Activated CD4-positive, alpha-beta T cell treated with anti-CD3 and anti-CD28 coated beads, Interleukin-2, amount 50 U/mL, for 1 hour (primary cell): ENCODE results near the gene CXCL6.

Experiments
- DNase-seq: peaks from one replicate; pipeline ENCODE4 v3.0.0-alpha.2; 2020

CXCL6 gene

DNA sequence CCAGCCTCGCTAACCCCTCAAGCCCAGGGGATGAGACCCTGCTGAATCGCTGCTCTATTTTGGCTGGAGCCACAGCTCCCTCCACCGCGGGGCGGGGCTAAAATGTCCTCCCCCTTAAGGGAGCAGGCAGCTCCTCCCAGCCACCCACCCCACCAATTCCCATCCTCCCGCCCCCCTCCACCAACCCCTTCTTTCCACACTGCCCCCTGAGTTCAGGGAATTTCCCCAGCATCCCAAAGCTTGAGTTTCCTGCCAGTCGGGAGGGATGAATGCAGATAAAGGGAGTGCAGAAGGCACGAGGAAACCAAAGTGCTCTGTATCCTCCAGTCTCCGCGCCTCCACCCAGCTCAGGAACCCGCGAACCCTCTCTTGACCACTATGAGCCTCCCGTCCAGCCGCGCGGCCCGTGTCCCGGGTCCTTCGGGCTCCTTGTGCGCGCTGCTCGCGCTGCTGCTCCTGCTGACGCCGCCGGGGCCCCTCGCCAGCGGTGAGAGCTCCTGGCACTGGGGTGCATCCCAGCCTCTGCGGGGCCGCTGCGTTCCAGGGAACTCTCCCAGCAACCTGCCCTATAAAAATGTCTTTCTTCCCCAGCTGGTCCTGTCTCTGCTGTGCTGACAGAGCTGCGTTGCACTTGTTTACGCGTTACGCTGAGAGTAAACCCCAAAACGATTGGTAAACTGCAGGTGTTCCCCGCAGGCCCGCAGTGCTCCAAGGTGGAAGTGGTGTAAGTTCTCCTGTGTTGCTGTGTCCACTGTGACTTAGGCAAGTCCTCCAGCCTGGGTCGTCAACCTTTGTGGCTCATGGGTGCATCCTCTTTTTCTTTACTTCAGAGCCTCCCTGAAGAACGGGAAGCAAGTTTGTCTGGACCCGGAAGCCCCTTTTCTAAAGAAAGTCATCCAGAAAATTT, at the start of gene CXCL6:
Gene CXCL6, plus strand, starts transcription at position 306 of the 907 bp plus-strand sequence. Its CDS starts 73 bp downstream, at position 379.
- no peak for DNase-seq

DNA sequence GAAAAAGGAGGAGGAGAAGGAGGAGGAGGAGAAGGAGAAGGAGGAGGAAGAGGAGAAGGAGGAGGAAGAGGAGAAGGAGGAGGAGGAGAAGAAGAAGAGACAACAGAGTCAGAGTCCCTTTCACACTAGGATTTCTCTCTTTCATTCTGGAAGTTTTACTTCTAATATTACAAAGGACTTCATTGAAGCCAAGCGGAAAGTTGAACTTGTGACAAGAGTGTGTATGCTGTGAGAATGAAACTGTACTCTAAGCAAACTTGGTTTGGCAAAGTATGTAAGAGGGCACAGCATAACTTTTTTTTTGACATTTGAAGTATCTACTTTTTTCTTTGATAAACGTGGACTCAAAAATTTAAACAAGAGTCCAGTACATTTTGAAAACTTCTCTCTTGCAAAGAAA, 48.1 kb upstream of the CXCL6 start:
- no peak for DNase-seq

DNA sequence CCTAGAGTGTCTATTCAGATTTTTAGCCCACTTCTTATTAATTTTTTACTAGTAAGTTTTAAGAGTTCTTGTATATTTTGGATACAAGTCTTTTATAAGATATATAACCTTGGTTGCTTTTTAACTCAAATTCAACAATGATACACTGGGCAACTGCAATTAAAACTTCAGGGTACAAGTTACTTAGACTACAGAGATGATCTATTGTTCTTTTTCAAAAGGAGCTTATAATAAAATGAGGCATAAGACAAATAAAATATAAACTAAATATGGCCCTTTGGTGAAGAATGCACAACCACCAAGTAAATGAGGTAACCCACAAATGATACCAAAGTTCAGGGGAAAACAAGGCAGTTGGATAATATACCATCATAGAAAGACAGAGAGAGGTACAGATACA, 37.6 kb upstream of the CXCL6 start:
- no peak for DNase-seq

DNA sequence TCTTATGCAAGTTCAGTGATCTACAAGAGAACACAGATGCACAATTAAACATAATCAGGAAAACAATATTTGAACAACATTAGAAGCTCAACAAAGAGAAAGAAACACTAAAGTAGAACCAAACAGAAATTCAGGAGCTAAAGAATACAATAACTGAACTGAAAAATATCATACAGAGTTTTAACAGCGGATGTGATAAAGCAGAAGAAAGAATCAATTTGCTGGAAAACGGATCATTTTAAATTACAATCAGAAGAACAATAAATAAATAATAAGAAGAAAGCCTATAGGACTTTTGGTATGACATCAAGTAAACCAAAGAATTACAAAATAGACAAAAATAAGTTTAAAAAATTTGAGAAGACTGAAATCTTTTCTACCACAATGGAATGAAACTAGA, 36.3 kb upstream of the CXCL6 start:
- no peak for DNase-seq

DNA sequence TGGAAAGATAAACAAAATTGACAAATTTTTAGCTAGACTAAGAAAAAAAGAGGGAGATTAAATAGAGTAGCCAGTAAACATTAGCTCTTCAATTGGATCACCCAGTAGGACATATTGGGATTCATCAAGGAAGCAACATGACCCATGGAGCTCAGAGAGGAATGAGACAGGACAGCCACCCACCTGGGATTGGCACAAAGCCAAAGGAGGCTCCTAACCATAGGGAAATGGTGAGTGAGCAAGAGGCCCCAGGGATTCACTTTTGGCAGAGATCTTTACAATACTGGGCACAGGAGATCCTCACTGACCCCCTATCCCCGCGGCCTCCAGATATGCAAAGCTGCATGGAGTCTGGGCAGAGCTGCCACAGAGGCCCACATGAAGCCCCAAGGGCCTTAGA, 34.8 kb upstream of the CXCL6 start:
- no peak for DNase-seq

DNA sequence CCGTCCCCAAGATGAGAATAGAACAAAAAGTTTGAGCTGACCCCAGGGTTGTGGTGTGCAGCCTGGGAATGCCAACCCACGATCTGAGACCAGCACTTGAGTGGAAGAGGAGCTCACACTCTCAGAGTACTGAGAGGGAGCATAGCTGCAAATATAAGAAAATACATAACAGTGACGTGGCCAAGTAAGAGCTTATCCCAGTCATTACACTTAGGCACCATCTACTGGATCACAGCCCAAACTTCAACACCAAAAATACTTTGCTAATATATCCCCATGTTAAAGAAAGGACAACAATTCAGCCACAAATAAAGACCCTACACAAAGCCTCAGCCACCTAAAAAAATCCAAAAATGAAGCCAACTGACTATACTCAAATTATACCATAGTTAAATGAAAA, 33.3 kb upstream of the CXCL6 start:
- DNase-seq = no peak

DNA sequence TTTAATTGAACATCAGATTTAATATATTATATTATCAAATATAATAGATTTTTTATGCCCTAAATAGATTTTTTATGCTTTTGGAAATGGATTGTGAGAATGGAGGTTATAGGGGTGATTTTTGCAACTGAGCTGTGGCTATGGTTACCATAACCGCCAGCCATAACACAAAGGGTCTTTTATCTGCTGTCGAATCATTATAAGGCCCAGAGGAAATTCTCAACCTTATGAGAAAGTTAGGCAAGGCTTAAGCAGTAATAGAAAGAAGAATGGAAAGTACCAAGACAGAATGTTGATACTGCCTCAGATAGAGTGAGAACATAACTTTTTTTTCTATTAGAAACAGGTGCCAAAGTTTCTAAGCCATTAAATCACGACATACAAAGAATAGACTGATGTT, 26.3 kb upstream of the CXCL6 start:
- no peak for DNase-seq

DNA sequence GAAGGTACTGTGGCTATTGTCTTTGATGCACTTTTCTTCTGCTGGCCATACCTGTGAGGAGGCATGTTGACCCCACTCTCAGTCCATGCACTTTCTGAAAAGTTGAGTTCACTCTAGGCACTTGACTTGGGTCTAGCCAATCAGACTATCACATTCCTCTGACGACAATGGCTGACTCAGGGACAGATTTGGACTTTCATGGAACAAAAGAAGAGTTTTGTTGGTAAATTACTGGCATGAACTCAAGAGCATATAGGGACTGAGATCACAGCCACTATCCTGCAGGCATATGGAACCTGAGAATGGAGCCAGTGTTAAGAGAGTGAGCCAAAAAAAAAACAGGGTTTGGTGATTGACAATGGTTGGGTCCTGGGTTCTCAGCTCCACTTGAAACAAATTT, 24.6 kb upstream of the CXCL6 start:
- no peak for DNase-seq

DNA sequence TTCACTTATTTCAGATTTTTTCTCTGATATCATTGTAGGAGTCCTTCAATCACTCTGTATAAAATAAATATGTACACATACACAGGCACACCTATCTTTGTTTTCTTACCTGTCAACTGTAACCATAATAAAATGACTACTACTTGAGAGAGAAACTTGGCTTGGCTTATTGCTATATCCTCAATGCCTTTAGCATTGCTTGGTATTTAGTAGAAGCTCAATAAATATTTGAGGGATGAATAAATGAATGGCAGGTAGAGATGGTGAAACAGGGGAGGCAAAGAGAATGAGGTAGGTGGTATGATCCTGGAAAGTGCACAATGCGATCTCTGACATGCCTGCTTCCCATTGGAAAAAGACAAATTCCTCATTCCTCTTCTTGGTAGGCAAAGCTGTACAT, 21.8 kb upstream of the CXCL6 start:
- no peak for DNase-seq

DNA sequence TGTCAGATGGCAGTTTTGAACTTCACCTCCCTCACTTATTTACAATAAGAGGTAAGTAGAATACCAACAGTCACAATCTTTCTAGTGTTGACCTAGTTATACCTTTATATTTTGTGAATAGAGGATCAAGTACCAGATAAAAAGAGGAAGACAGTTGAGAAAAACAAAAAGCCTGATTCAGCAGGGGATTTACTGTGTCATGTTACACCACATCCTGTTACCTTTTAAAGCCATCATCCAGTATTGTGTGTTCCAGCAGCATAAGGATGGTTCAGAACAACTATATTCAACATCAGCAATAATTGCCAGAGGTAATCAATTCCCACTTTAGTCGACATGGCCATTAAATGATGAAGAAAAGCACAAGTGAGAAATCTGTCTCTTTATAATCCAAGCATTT, 21.3 kb upstream of the CXCL6 start:
- DNase-seq = no peak

DNA sequence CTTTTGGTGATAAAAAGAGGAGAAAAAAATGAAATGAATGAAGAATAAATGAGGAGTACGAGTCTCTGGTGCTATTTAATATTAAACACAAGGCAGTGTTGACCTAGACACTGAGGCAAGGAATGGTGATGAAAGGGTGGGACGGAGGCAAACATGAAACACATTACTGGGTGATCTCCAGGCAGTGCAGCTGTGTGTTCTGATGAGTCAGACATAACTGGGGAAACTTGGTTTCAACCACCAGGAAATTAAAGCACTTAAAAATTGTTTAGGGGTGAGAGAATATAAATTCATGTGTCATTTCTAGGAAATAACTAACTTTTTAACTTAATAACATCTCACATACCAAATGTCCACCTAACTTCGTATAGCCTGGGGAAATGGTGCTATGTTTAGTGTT, 19.7 kb upstream of the CXCL6 start:
- no peak for DNase-seq

DNA sequence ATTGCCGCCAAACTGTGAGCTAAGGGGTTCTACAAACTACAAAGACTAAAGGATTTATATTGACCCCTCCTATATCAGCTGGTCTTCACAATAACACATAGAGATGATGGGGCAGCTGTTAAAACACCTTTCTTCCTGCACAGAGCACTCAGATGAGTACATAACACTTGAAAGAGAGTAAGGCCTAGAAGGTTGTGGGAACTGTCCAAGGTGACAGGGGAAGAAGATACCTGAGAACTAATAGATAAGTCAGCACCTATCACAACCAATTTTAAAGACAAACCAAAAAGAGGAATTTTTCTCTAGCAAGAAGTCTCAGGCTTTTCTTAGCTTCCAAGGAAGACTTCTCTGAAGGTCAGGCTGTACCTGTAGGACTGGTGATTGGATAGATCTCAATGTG, 19.1 kb upstream of the CXCL6 start:
- no peak for DNase-seq

DNA sequence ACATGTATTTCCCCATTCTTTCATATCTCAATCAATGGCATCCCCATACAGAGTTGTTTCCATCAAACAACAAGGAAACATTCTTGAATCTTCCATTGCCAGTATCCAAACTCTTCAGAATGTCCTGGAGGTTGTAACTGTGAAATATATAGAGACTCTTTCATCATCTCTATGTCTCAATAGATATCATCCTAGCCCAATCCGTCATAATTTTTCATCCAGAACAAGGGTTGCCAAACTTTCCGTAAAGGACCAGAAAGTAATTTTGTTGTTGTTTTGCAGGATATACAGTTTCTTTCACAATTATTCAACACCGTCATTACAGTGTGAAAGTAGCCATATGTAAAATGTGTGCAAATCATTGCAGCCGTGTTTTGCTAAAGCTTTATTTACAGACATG, 15.2 kb upstream of the CXCL6 start:
- no peak for DNase-seq

DNA sequence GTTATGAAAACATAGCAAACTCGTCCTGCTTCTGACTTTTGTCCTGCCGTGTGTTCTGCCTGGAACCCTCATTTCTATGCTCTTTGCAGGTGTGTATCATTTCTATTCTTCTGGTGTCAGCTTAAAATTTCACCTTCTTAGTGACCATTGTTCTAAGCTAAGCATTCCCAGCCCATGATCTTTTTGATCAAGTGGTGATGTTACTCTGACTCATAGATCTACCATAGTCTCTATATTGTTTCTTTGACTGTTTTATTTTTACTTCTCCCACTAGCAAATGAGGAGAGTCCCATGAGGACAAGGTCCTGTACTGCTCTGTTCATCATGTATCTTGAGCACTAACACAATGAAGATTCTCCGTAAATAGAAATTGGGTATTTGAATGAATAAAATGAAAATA, 14.1 kb upstream of the CXCL6 start:
- DNase-seq = no peak

DNA sequence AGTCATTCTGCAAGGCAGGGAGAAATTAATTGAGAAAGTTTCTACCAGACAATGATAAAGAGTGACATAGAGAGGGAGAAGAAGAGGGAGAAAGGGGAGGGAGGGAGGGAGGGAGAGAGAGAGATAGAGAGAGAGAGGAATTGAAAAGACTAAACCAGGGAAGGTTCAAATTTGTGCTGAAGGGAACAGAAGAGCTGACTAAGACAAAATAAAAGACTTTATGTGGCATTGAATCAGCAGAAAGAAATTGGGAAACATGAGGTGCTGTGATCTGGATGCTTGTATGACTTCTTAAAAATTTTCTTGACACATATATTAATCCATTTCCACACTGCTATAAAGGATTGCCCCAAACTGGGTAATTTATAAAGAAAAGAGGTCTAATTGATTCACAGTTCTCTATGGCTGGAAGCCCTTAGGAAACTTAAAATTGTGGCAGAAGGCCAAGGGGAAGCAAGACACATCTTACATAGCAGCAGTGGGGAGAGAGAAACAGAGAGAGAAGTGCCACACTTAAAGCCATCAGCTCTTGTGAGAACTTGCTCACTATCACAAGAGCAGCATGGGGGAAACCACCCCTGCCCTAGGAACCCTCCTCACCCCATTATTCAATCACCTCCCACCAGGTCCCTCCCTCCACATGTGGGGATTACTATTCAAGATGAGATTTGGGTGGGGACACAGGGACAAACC, 13.5 kb upstream of the CXCL6 start:
- DNase-seq = no peak

DNA sequence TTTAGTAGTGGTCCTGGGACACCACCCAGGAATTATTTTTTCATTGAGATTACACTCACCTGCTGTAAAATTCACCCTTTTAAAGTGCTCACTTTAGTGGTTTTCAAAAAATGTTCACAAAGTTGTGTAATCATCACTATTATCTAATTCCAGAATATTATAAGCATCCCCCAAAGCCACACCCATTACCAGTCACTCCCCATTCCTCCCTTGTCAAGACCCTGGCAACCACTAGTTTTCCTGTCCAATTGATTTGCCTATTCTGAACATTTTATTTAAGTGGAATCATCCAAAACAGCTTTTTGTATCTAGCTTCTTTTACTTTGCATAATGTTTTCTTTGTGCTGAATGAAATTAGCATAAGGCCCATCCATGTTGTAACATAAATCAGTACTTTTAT, 12.7 kb upstream of the CXCL6 start:
- no peak for DNase-seq

DNA sequence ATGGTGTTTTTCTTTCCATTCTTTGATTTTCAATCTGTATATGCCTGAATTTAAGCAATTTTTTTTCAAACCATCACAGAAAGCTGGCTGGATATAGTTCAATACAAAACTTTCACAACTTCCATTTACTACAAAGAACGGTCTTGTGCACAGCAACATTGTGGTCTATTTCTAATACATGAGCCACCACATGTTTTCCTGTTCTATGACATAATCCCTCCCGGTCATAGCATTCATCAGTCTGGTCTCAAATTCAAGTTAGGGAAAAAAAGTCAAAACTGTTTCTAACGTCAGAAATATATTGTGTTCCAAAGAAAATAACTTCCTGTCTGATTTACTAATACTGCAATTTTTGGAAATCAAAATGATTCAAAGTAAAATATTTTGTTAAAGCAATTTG, 7.5 kb upstream of the CXCL6 start:
- no peak for DNase-seq

DNA sequence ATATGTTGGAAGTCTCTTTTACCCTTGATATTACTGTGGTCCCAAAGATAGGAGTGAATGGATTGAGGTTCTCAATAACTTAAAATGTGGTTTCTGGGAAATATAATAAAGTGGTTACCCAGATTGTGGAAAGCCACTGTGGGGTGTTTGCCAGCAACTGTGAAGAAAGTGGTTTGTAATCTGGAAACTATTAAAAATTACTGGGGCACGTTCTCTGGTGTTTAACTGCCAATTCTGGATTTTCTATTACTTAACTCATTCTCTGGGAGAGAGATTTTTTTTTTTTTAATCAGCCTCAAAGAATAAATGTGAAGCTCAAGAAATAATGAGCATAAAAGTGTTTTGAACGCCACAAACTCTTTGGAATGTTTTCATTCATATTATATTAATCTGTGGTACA, 4.9 kb upstream of the CXCL6 start:
- DNase-seq = no peak

DNA sequence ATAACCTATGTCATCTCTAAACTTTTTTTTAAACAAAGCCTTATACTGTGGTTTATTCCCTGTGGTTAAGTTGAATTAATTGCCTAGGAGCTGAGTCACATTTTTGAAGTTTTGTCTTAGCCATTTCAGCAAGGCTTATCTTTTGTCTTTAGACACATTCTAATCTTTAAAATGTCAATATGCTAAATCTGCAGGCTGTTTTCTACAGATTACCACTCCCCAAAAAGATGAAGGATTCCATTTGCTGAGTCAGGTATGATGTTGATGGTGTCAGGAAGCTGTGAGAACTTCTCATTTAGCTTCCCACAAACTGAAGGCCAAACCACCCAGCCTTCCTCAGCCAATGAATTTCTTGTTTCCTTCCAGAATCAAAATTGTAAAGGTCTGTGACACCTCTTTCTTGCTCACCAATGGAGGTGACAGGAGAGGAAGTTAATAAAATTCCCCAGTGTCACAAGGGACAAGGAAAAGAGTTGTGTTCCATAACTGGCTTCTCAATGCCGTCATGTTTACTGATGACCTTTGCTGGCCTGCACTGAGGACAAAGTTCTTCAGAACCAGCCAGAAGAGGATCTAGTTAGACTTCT, 3.7 kb upstream of the CXCL6 start:
- DNase-seq = no peak

DNA sequence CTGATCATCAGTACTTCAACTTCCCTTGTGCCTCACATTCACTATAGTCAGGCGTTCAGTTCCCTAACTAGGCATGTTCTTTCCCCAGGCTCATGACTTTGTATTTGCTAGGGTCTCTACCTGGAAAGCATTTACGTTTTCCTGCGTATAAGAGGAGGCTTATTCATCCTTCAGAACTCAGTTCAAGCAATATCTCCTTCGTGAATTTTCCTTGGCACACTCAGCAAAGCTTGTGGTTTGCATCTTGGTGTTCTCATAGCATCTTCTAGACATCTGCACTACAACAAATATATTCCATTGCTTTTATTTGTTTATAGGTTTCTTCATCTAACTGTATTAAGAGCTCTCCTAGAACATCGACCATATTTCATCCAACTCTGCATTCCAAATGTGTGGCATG, 2.6 kb downstream of the CXCL6 start:
- no peak for DNase-seq

DNA sequence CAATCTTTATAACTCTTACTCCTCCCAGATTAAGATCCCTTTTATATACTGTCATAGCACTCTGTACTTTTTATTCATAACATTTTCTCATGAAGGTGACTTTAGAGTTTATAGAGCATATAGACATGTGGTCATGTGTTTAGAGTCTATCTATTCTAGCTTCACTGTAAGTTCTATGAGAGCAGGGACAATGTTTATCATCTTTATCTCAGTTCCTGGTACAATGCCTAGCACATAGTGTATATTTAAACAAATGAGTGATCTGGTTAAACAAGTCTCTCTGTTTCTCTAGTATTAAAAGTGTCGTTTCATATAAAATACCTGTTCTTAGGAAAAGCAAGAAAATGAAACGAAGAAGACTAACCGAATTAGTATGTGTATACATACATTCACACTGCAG, 3.2 kb downstream of the CXCL6 start:
- DNase-seq = no peak

DNA sequence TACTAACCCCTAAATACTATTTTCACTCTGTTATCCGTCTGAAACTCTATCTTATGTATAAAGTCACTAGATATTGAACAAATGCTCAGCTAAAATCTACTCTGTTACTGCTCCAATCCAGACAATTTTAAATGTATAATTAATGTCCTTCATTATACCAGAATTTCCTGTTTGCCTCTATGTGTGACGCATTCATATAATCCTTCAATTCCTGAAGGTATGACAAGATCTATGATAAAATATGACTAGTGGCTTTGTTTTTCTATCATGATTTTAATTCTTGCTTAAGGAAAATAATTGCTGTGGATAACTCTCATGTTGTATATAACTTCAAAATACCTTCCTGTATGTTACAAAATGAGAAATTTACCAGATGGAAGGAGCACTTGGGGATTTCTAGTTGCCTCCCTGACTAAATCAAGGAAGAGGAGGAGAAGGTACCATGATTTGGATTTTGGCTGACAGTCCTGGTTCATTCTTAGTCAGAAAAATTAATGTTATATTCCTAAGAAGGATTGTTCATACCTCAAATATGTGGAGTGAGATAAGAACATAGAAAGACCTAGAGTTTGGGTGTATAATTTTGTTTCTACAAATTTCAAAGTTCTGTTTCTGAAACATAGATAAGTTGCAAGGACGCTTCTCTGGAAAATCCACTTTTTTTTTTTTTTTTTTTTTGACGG, 4.9 kb downstream of the CXCL6 start:
- DNase-seq = no peak

DNA sequence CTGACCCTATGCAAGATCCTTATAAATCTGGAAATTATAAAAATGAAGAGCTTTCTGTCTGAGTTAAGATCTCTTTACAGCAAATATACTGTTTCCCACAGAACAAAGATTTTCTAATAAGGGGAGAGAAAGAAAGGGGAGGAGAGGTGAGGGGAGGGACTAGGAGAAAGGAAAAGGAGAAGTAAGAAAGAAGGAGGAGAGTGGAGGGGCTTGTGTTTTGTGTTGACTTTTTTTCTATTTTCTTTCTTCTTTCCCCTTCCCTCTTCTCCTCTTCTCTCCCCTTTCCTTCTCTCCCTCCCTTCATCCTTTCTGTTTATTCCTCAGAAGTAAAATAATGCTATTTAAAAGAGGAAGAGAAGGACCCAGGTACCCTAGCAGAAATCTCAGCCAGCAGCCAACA, 6.2 kb downstream of the CXCL6 start:
- no peak for DNase-seq

DNA sequence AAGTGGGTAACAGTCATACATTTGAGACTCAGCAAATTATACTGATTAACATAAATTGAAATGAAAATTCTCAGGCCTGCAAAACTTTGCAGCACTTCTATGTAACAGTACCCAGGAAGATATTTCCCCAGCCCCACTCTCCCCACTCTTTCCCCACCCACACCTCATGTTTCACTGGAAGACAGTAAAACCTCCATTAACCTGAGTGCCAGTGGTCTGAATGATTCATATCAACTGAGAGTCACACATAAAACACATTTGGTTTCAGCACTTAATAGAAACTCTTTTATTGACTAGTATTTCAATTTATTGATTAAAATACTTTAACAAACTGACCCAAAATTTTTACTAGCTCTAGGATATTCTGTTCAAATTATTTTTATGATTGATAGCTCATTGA, 6.9 kb downstream of the CXCL6 start:
- DNase-seq = no peak
